DOHH2 (cell line): Measurements from ENCODE around the gene OLFM1.

ENCODE experiments used
- H3F3A ChIP-seq: fragments of 200-600 bp; sonication (generic), shearing (Covaris generic); 2 replicates; pipeline ENCODE4 v1.6.0; 2016; ENCODE audit warnings: antibody characterized with exemption, mild to moderate bottlenecking; ENCODE audit not compliant: control insufficient read depth, insufficient read depth
- H3K27ac ChIP-seq: fragments of 200-600 bp; sonication (generic); 2 replicates; pipeline ENCODE4 v1.5.1; 2014; ENCODE audit warnings: low read depth, mild to moderate bottlenecking, low read length, moderate library complexity
- H3K27me3 ChIP-seq: fragments of 200-600 bp; sonication (generic); 2 replicates; pipeline ENCODE4 v1.6.1; 2014; ENCODE audit warnings: mild to moderate bottlenecking, low read length, mixed read lengths; ENCODE audit not compliant: control insufficient read depth
- H3K36me3 ChIP-seq: fragments of 200-600 bp; sonication (generic); 2 replicates; pipeline ENCODE4 v1.6.1; 2014; ENCODE audit warnings: mild to moderate bottlenecking, low read length, moderate library complexity, mixed read lengths; ENCODE audit not compliant: control insufficient read depth
- H3K4me1 ChIP-seq: fragments of 200-600 bp; sonication (generic); 2 replicates; pipeline ENCODE4 v1.6.1; 2014; ENCODE audit warnings: mild to moderate bottlenecking, low read length, mixed read lengths; ENCODE audit not compliant: control insufficient read depth
- H3K4me2 ChIP-seq: fragments of 200-600 bp; sonication (generic); 2 replicates; pipeline ENCODE4 v1.6.0; 2014; ENCODE audit warnings: mild to moderate bottlenecking, low read length, moderate library complexity
- H3K4me3 ChIP-seq: fragments of 200-600 bp; sonication (generic); 2 replicates; pipeline ENCODE4 v1.5.1; 2014; ENCODE audit warnings: mild to moderate bottlenecking, low read length, mixed read lengths
- H3K79me2 ChIP-seq: fragments of 200-600 bp; sonication (generic); 2 replicates; pipeline ENCODE4 v1.6.1; 2014; ENCODE audit warnings: mild to moderate bottlenecking, low read length, mixed read lengths; ENCODE audit not compliant: control insufficient read depth
- H3K9me2 ChIP-seq: fragments of 200-600 bp; sonication (generic); replicated peaks from 2 replicates; pipeline ENCODE4 v1.6.1; 2014; ENCODE audit warnings: mild to moderate bottlenecking, low read length, mixed read lengths; ENCODE audit not compliant: control insufficient read depth
- H3K9me3 ChIP-seq: fragments of 200-600 bp; sonication (generic); 2 replicates; pipeline ENCODE4 v1.6.1; 2014; ENCODE audit warnings: antibody characterized with exemption, low read length, mixed read lengths; ENCODE audit not compliant: control insufficient read depth, insufficient read depth
- H4K20me1 ChIP-seq: fragments of 200-600 bp; sonication (generic); 2 replicates; pipeline ENCODE4 v1.6.0; 2014; ENCODE audit warnings: low read depth, mild to moderate bottlenecking, antibody characterized with exemption, low read length, moderate library complexity; ENCODE audit not compliant: control insufficient read depth, insufficient read depth
- CTCF ChIP-seq: fragments of 200-600 bp; sonication (generic); IDR thresholded peaks from one replicate; pipeline ENCODE4 v1.5.1; 2014; ENCODE audit warnings: antibody characterized with exemption, mild to moderate bottlenecking, low read depth, low read length; ENCODE audit not compliant: poor library complexity, severe bottlenecking
- EZH2phosphoT487 ChIP-seq: fragments of 200-600 bp; sonication (generic); IDR thresholded peaks from 2 replicates; pipeline ENCODE4 v1.6.1; 2017; ENCODE audit warnings: borderline replicate concordance, mild to moderate bottlenecking, antibody characterized with exemption, low read length, moderate library complexity, mixed read lengths

The OLFM1 gene

GRCh38 chr9:135073081-135073740, 14.3 kb upstream of the OLFM1 start:
- Histone ChIP-seq H3K4me1 (no peaks in the 10 kb centered on the region), H3F3A (no peaks in the 10 kb centered on the region), H4K20me1 (no peaks in the 10 kb centered on the region), H3K9me2 (no peaks in the 10 kb centered on the region), H3K9me3 (no peaks in the 10 kb centered on the region), H3K79me2 (no peaks in the 10 kb centered on the region), H3K4me3 (no peak overlapping the region), H3K36me3 (no peaks in the 10 kb centered on the region), H3K27me3 (no peaks in the 10 kb centered on the region), H3K27ac (no peak overlapping the region), H3K4me2 (no peak overlapping the region)
- TF ChIP-seq EZH2phosphoT487 (no peak), CTCF (no peak)

- Histone ChIP-seq H3K79me2 (no peaks in the 10 kb centered on the region), H3K27ac (no peak overlapping the region), H3K9me2 (no peaks in the 10 kb centered on the region), H4K20me1 (no peaks in the 10 kb centered on the region), H3F3A (no peaks in the 10 kb centered on the region), H3K4me2 (no peak overlapping the region), H3K4me3 (no peak overlapping the region), H3K36me3 (no peaks in the 10 kb centered on the region), H3K4me1 (no peaks in the 10 kb centered on the region), H3K9me3 (no peaks in the 10 kb centered on the region), H3K27me3 (no peaks in the 10 kb centered on the region)
- TF ChIP-seq CTCF (no peak), EZH2phosphoT487 (no peak)
Observed at GRCh38 chr9:135073741-135074305, 13.6 kb upstream of the OLFM1 start.

GRCh38 chr9:135074354-135075233, 12.9 kb upstream of the OLFM1 start:
- Histone ChIP-seq H3K27me3 (no peaks in the 10 kb centered on the region), H3K4me2 (no peak overlapping the region), H3K4me3 (no peak overlapping the region)

More at GRCh38 chr9:135074354-135075233, 12.9 kb upstream of the OLFM1 start:
- Histone ChIP-seq H4K20me1 (no peaks in the 10 kb centered on the region), H3K9me2 (no peaks in the 10 kb centered on the region), H3K36me3 (no peaks in the 10 kb centered on the region), H3F3A (no peaks in the 10 kb centered on the region), H3K9me3 (no peaks in the 10 kb centered on the region), H3K79me2 (no peaks in the 10 kb centered on the region), H3K27ac (no peak overlapping the region), H3K4me1 (no peaks in the 10 kb centered on the region)
- no peak for TF ChIP-seq CTCF
- no peak for TF ChIP-seq EZH2phosphoT487
